Measurements from ENCODE around the gene ATP1B4. TPM values are rescaled to one million over a fixed set of nuclear protein-coding genes. Genes with fewer than 3 reads are reported as not detected.
"Not testable (repeated sequence)": the region's sequence is repeated elsewhere in the genome, so short reads cannot be mapped to it uniquely, and the experiment has no call there.

The ATP1B4 gene
- total and polyA plus RNA-seq, 10 of the 15 experiments (the other 5 are each of a cell fraction or from before 2014, with no cell fraction given) = not detected

DNA sequence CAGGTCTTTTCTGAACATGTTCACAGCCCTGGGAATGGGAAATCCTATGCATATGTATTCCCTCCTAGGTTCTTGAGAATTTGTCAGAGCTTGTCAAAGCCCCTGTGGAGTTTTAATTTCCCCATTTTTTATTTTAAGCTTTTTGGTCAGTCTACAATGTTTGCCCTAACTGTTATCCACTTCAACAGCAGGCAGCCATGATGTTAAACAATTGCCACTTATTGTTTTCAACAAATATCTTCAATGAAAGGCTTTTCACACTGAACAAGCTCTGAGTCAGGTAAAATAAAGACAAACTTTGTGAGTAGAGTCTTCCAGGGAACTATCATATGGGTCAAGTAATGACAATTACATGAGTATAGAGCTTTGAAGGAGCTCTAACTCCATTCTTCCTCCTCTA is 25.0 kb upstream of the ATP1B4 start (continued):
- TF ChIP-seq, protein P1, sequence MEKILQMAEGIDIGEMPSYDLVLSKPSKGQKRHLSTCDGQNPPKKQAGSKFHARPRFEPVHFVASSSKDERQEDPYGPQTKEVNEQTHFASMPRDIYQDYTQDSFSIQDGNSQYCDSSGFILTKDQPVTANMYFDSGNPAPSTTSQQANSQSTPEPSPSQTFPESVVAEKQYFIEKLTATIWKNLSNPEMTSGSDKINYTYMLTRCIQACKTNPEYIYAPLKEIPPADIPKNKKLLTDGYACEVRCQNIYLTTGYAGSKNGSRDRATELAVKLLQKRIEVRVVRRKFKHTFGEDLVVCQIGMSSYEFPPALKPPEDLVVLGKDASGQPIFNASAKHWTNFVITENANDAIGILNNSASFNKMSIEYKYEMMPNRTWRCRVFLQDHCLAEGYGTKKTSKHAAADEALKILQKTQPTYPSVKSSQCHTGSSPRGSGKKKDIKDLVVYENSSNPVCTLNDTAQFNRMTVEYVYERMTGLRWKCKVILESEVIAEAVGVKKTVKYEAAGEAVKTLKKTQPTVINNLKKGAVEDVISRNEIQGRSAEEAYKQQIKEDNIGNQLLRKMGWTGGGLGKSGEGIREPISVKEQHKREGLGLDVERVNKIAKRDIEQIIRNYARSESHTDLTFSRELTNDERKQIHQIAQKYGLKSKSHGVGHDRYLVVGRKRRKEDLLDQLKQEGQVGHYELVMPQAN (conservative IDR thresholded peaks at IDR 0.05) = no peak
- TF ChIP-seq MYC (IDR thresholded peaks at IDR 0.05; ENCODE audit: insufficient read depth, insufficient read length, insufficient replicate concordance, low read length, severe bottlenecking) (no peak), SPI1 (IDR thresholded peaks at IDR 0.05; ENCODE audit: borderline replicate concordance, insufficient read depth, low read depth, low read length) (no peak), NR2C2 (IDR thresholded peaks at IDR 0.05; ENCODE audit: borderline replicate concordance, control insufficient read depth, insufficient read length, low read depth) (no peak)
- TF ChIP-seq, protein P2, sequence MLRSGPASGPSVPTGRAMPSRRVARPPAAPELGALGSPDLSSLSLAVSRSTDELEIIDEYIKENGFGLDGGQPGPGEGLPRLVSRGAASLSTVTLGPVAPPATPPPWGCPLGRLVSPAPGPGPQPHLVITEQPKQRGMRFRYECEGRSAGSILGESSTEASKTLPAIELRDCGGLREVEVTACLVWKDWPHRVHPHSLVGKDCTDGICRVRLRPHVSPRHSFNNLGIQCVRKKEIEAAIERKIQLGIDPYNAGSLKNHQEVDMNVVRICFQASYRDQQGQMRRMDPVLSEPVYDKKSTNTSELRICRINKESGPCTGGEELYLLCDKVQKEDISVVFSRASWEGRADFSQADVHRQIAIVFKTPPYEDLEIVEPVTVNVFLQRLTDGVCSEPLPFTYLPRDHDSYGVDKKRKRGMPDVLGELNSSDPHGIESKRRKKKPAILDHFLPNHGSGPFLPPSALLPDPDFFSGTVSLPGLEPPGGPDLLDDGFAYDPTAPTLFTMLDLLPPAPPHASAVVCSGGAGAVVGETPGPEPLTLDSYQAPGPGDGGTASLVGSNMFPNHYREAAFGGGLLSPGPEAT (IDR thresholded peaks at IDR 0.05; ENCODE audit: low read depth) = no peak

DNA sequence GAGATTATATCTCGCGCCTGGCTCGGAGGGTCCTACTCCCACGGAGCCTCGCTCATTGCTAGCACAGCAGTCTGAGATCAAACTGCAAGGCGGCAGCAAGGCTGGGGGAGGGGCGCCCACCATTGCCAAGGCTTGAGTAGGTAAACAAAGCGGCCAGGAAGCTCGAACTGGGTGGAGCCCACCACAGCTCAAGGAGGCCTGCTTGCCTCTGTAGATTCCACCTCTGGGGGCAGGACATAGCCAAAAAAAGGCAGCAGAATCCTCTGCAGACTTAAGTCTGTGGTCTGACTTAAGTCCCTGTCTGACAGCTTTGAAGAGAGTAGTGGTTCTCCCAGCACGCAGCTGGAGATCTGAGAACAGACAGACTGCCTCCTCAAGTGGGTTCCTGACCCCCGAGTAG is 17.3 kb upstream of the ATP1B4 start:
- H3K4me2 ChIP-seq (ENCODE audit: control insufficient read depth, insufficient read depth); H2AFZ ChIP-seq (ENCODE audit: control insufficient read depth, low read depth, low read length); in situ Hi-C loops (cut with MboI); ATAC-seq; intact Hi-C loops (cut with micrococcal nuclease; ENCODE audit: unreplicated experiment); POLR2A ChIA-PET; DNase-seq (ENCODE audit: low read depth, low spot score); CTCF ChIA-PET; H4K20me1 ChIP-seq (ENCODE audit: control insufficient read depth, insufficient read depth); SMC1A ChIA-PET (ENCODE audit: uncharacterized antibody, unreplicated experiment); FAIRE-seq; H3K27me3 ChIP-seq (replicated peaks in 1 of 2; ENCODE audit: control insufficient read depth in 2 of 2, insufficient read depth in 2 of 2, low read length in 1 of 2); H3K4me3 ChIP-seq; H3K9ac ChIP-seq (ENCODE audit: control insufficient read depth, insufficient read depth, low read length); BruUV-seq (replicated peaks); RAD21 ChIA-PET (ENCODE audit: unreplicated experiment); H3K36me3 ChIP-seq (ENCODE audit: control insufficient read depth in 2 of 2, insufficient read depth in 2 of 2, low read length in 1 of 2); H3K9me3 ChIP-seq (replicated peaks; ENCODE audit: control insufficient read depth, insufficient read depth, low read length); H3K79me2 ChIP-seq (ENCODE audit: control insufficient read depth, insufficient read depth, low read length); H3K27ac ChIP-seq (ENCODE audit: control insufficient read depth, insufficient read depth); H3K4me1 ChIP-seq (ENCODE audit: control insufficient read depth, insufficient read depth, low read length): not testable (repeated sequence)
- WGBS (ENCODE audit: insufficient coverage, insufficient replicate concordance, low lambda C conversion rate, missing lambda C conversion rate) = 46% methylated on average over 9 of the region's 11 CpGs
